GM21825 (cell line): Measurements from ENCODE around the gene TMEM272.

Source experiments
- ATAC-seq: cut with Tn5 transposase; IDR thresholded peaks from one replicate; pipeline ENCODE4 v1.9.1; 2021; ENCODE audit warnings: mild to moderate bottlenecking, moderate library complexity; ENCODE audit not compliant: unreplicated experiment

TMEM272 gene

GRCh38 chr13:51806566-51806965 is 38.4 kb downstream of the TMEM272 start:
- ATAC-seq, result no peak

GRCh38 chr13:51805925-51806324 is 39.1 kb downstream of the TMEM272 start:
- no peak for ATAC-seq

- no peak for ATAC-seq
Observed at GRCh38 chr13:51805313-51805712, 39.7 kb downstream of the TMEM272 start.

- ATAC-seq, result no peak
Observed at GRCh38 chr13:51804295-51805172, 40.4 kb downstream of the TMEM272 start.

GRCh38 chr13:51803422-51804294 is 41.3 kb downstream of the TMEM272 start, which contains the start of gene DHRS12:
TSS of gene DHRS12 (minus strand) at chr13:51804163. CDS start at chr13:51799659, 4,504 bp downstream.
- ATAC-seq, result peak; percentile 85

GRCh38 chr13:51802631-51803418 is 42.2 kb downstream of the TMEM272 start:
- no peak for ATAC-seq

GRCh38 chr13:51801631-51802099 is 43.3 kb downstream of the TMEM272 start:
- ATAC-seq, result no peak

GRCh38 chr13:51800486-51800885 is 44.5 kb downstream of the TMEM272 start:
- ATAC-seq, result no peak

GRCh38 chr13:51799261-51799660 is 45.7 kb downstream of the TMEM272 start:
- ATAC-seq, result no peak

GRCh38 chr13:51797664-51798488 is 47.1 kb downstream of the TMEM272 start:
- peak; percentile 35 for ATAC-seq

- no peak for ATAC-seq
Observed at GRCh38 chr13:51796546-51796945, 48.4 kb downstream of the TMEM272 start.

- ATAC-seq, result no peak
Observed at GRCh38 chr13:51795419-51795818, 49.6 kb downstream of the TMEM272 start.

GRCh38 chr13:51794964-51795363 is 50.0 kb downstream of the TMEM272 start:
- ATAC-seq, result no peak

GRCh38 chr13:51793570-51794271 is 51.3 kb downstream of the TMEM272 start:
- ATAC-seq, result peak; percentile 74

- no peak for ATAC-seq
Observed at GRCh38 chr13:51786425-51787265, 58.3 kb downstream of the TMEM272 start.

GRCh38 chr13:51785712-51786424 is 59.1 kb downstream of the TMEM272 start:
- no peak for ATAC-seq

- ATAC-seq, result no peak
Observed at GRCh38 chr13:51784097-51784496, 60.9 kb downstream of the TMEM272 start.
